C4-2B (cell line): ENCODE data around the gene CASP10.

ENCODE experiments used
- ZFX ChIP-seq: fragments of 450-650 bp; IDR thresholded peaks from 2 replicates; pipeline ENCODE4 v1.6.1; 2017
- TF ChIP-seq, protein P1 (sequence below): fragments of 450-650 bp; conservative IDR thresholded peaks from 2 replicates; pipeline ENCODE4 v1.5.1; 2017; ENCODE audit warnings: mild to moderate bottlenecking

DNA sequence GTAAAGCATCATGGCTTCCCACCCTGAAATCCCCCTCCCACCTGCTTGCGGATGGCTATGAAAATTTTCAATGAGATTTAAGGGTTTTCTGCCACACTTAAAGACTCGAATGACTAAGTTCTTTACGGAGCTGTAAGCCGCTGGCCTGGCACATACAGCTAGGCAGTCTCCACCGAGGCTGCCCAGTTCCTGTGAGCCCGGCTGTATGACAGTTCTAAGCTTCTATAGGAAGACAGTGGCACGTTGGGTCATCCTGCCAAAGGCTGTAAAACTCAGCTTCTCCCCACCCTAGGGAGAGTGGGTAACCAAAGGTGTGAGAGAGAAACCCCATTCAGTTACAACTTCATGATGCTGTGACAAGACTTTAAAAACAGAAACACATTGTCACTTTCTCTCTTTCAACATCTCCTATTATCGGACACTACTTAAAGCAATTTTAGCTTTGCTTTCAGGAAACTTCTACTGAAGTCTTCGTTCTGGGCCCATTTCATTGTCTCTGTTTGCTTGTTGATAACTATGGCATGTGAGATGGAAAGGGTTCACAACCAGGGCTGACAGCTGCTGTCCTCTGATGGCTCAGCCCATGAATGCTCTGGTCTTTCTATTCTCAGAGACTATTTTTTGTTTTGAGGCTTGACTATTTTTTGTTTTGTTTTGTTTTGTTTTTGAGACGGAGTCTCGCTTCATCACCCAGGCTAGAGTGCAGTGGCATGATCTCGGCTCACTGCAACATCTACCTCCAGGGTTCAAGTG is 84.5 kb downstream of the CASP10 start:
- TF ChIP-seq, protein P1, sequence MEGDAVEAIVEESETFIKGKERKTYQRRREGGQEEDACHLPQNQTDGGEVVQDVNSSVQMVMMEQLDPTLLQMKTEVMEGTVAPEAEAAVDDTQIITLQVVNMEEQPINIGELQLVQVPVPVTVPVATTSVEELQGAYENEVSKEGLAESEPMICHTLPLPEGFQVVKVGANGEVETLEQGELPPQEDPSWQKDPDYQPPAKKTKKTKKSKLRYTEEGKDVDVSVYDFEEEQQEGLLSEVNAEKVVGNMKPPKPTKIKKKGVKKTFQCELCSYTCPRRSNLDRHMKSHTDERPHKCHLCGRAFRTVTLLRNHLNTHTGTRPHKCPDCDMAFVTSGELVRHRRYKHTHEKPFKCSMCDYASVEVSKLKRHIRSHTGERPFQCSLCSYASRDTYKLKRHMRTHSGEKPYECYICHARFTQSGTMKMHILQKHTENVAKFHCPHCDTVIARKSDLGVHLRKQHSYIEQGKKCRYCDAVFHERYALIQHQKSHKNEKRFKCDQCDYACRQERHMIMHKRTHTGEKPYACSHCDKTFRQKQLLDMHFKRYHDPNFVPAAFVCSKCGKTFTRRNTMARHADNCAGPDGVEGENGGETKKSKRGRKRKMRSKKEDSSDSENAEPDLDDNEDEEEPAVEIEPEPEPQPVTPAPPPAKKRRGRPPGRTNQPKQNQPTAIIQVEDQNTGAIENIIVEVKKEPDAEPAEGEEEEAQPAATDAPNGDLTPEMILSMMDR, result no peak
- TF ChIP-seq ZFX, result no peak
